CD4-positive, alpha-beta T cell (primary cell): ENCODE results near the gene TOM1L2. TPM values are rescaled to one million over a fixed set of nuclear protein-coding genes. Genes with fewer than 3 reads are reported as not detected.

Experiments
- ATAC-seq: fragments of 200-7000 bp; cut with Tn5 transposase; one replicate; pipeline ENCODE4 v1.10.0; 2022; ENCODE audit warnings: mild to moderate bottlenecking; ENCODE audit not compliant: poor library complexity
- CTCF ChIA-PET: fragments of 350-600 bp; sonication (Branson Sonifier 250); formaldehyde crosslinking; loops from one replicate; lab custom pipeline; 2021; ENCODE audit warnings: antibody characterized with exemption, inconsistent platforms; lab: Charles Lee
- POLR2A ChIA-PET: fragments of 350-600 bp; sonication (Branson Sonifier 250); formaldehyde crosslinking; loops from one replicate; lab custom pipeline; 2021; ENCODE audit warnings: antibody characterized with exemption, inconsistent platforms; lab: Charles Lee
- DNase-seq, 14 experiments: peaks; one replicate each; pipeline ENCODE4 v3.0.0-alpha.2; 2013 to 2020; ENCODE audit warnings: mixed read lengths in 2 of 14
- H3K27ac ChIP-seq, 2 donors: one replicate each; pipeline versions ENCODE4 v1.5.1 to v1.7.0; 2013; ENCODE audit warnings: low read length in 2 of 2, low read depth in 1 of 2, mild to moderate bottlenecking in 1 of 2
- H3K27me3 ChIP-seq, 2 experiments: 1 replicate in 1 of 2; 2 replicates in 1 of 2; pipeline versions ENCODE4 v1.6.1 to v1.7.0; 2013; ENCODE audit warnings: low read length in 2 of 2, control low read depth in 1 of 2, mild to moderate bottlenecking in 1 of 2, moderate library complexity in 1 of 2; ENCODE audit not compliant: insufficient read depth in 2 of 2, control insufficient read depth in 1 of 2
- H3K36me3 ChIP-seq: one replicate; pipeline ENCODE4 v1.6.1; 2013; ENCODE audit warnings: low read length, control low read depth; ENCODE audit not compliant: insufficient read depth
- H3K4me1 ChIP-seq: one replicate; pipeline ENCODE4 v1.6.1; 2013; ENCODE audit warnings: low read length, control low read depth; ENCODE audit not compliant: insufficient read depth
- H3K4me3 ChIP-seq: one replicate; pipeline ENCODE4 v1.5.1; 2013; ENCODE audit warnings: mild to moderate bottlenecking, low read length, moderate library complexity
- H3K9me3 ChIP-seq, 2 experiments: 1 replicate in 1 of 2; 2 replicates in 1 of 2; pipeline versions ENCODE4 v1.6.1 to v1.7.0; 2013; ENCODE audit warnings: low read length in 2 of 2, mild to moderate bottlenecking in 2 of 2, control low read depth in 1 of 2, moderate library complexity in 1 of 2; ENCODE audit not compliant: control insufficient read depth in 1 of 2, insufficient read depth in 1 of 2
- H3K27ac Mint-ChIP-seq: one replicate; pipeline ENCODE4 v1.8.0; 2020; ENCODE audit warnings: mixed read lengths
- H3K27me3 Mint-ChIP-seq: one replicate; pipeline ENCODE4 v1.8.0; 2021; ENCODE audit warnings: mixed read lengths
- H3K36me3 Mint-ChIP-seq: one replicate; pipeline ENCODE4 v1.8.0; 2021; ENCODE audit warnings: low read depth, mixed read lengths
- H3K4me1 Mint-ChIP-seq: one replicate; pipeline ENCODE4 v1.8.0; 2021; ENCODE audit warnings: low read depth, mixed read lengths
- H3K4me3 Mint-ChIP-seq: one replicate; pipeline ENCODE4 v1.8.0; 2020; ENCODE audit warnings: mild to moderate bottlenecking, mixed read lengths
- H3K9me3 Mint-ChIP-seq: one replicate; pipeline ENCODE4 v1.8.0; 2020; ENCODE audit warnings: mixed read lengths
- CTCF ChIP-seq: fragments of 200-600 bp; IDR thresholded peaks from one replicate; pipeline ENCODE4 v1.8.0; 2022; ENCODE audit warnings: antibody characterized with exemption, mild to moderate bottlenecking
- intact Hi-C, 2 experiments: fragments of 100-400 bp; cut with DNase I in 1 of 2; cut with micrococcal nuclease in 1 of 2; formaldehyde crosslinking; loops; one replicate each; pipeline versions ENCODE4 v1.15.1 to v1.9.0; 2023 to 2025; cut with DNase I, micrococcal nuclease
- total RNA-seq, 174 experiments: library from RNA in 2 of 174; stranded (reverse) in 2 of 174; gene quantifications; one replicate each; pipeline ENCODE4 v1.2.3 and lab custom pipeline; 2021 to 2026

TOM1L2 gene
- total RNA-seq, 2 experiments from 2014 or later: 28.5 to 30.5 TPM

- H3K9me3 Mint-ChIP-seq: no peaks in the 10 kb centered on the region
- H3K27me3 Mint-ChIP-seq: no peaks in the 10 kb centered on the region
- ChIA-PET CTCF (no interaction called here), POLR2A (no interaction called here)
- no peak overlapping the region for H3K27ac Mint-ChIP-seq
- peak in 2 of 14 experiments; percentile 41 to 55 for DNase-seq
- H3K9me3 ChIP-seq: no peaks in the 10 kb centered on the region
- H3K36me3 Mint-ChIP-seq: peaks cover 5% of the 10 kb centered on the region
- H3K4me1 ChIP-seq: peaks cover 20% of the 10 kb centered on the region
- no peak for TF ChIP-seq CTCF
- H3K4me1 Mint-ChIP-seq: peaks cover 25% of the 10 kb centered on the region
- no peak for ATAC-seq
- no peak overlapping the region for H3K27ac ChIP-seq
- intact Hi-C loops: loop anchor here (5.0 to 10.0 kb wide), 2 partner anchors 153 to 339 kb away; partner anchors contain the start of genes SMCR8 (in 1 of the 2) and TOP3A (in 1 of the 2)
- H3K4me3 Mint-ChIP-seq: no peak overlapping the region
- no peaks in the 10 kb centered on the region for H3K27me3 ChIP-seq
- H3K4me3 ChIP-seq: no peak overlapping the region
- H3K36me3 ChIP-seq: no peaks in the 10 kb centered on the region
Observed at GRCh38 chr17:17975436-17975835, 3.2 kb upstream of the TOM1L2 start.

GRCh38 chr17:17972952-17973254, 703 bp upstream of the TOM1L2 start:
- TF ChIP-seq CTCF: no peak
- ChIA-PET POLR2A (interaction anchor here (0.6 to 5.5 kb wide), 17 partner anchors 9 to 381 kb away, joined by 3 to 115 read pairs (median 5); partner anchors contain the start of genes ALKBH5, ATPAF2, GID4 and PEMT), CTCF (interaction anchor here (1.0 to 2.8 kb wide), 3 partner anchors 14 to 61 kb away, joined by 4 to 15 read pairs (median 11); no protein-coding TSS in a partner anchor)
- peaks cover 43% of the 10 kb centered on the region for H3K4me1 Mint-ChIP-seq
- peak overlapping the region; percentile 61 for H3K4me3 ChIP-seq
- peaks cover 11% of the 10 kb centered on the region for H3K36me3 Mint-ChIP-seq
- H3K4me1 ChIP-seq: peaks cover 23% of the 10 kb centered on the region
- no peaks in the 10 kb centered on the region for H3K27me3 ChIP-seq
- intact Hi-C loops: loop anchor here (1.0 to 10.0 kb wide), 8 partner anchors 14 to 342 kb away; partner anchors contain the start of genes ATPAF2 (in 2 of the 2), GID4 (in 2 of the 2), DRG2 (in 1 of the 2) and SMCR8 (in 1 of the 2)
- peak overlapping the region; percentile 95 for H3K4me3 Mint-ChIP-seq
- no peaks in the 10 kb centered on the region for H3K36me3 ChIP-seq
- ATAC-seq: no peak
- H3K27ac Mint-ChIP-seq: peak overlapping the region; percentile 90
- H3K27me3 Mint-ChIP-seq: no peaks in the 10 kb centered on the region
- peak overlapping the region; percentile 38 to 79 for H3K27ac ChIP-seq
- H3K9me3 Mint-ChIP-seq: no peaks in the 10 kb centered on the region
- DNase-seq: no peak
- H3K9me3 ChIP-seq: no peaks in the 10 kb centered on the region

- ATAC-seq (no peak), DNase-seq (peak in 5 of 14 experiments; percentile 16 to 40 (median 24))
- H3K36me3 ChIP-seq: no peaks in the 10 kb centered on the region
- peaks cover 23% of the 10 kb centered on the region for H3K4me1 ChIP-seq
- peak overlapping the region; percentile 70 for H3K4me3 ChIP-seq
- H3K9me3 ChIP-seq: no peaks in the 10 kb centered on the region
- Mint-ChIP-seq H3K27me3 (no peaks in the 10 kb centered on the region), H3K9me3 (no peaks in the 10 kb centered on the region), H3K4me1 (peaks cover 56% of the 10 kb centered on the region), H3K4me3 (peak overlapping the region; percentile 95), H3K36me3 (peaks cover 11% of the 10 kb centered on the region), H3K27ac (peak overlapping the region; percentile 90)
- H3K27ac ChIP-seq: peak overlapping the region in 1 of 2 donors; percentile 76
- ChIA-PET CTCF (interaction anchor here (0.5 to 2.8 kb wide), 5 partner anchors 13 to 62 kb away, joined by 3 to 15 read pairs (median 4); no protein-coding TSS in a partner anchor), POLR2A (interaction anchor here (0.5 to 5.5 kb wide), 14 partner anchors 8 to 1682 kb away, joined by 3 to 115 read pairs (median 5); partner anchors contain the start of genes ATPAF2, GID4, PEMT and SREBF1)
- TF ChIP-seq CTCF: no peak
- intact Hi-C loops: loop anchor here (1.0 to 10.0 kb wide), 8 partner anchors 13 to 343 kb away; partner anchors contain the start of genes ATPAF2 (in 2 of the 2), GID4 (in 2 of the 2), DRG2 (in 1 of the 2) and SMCR8 (in 1 of the 2)
- H3K27me3 ChIP-seq: no peaks in the 10 kb centered on the region
Observed at GRCh38 chr17:17971431-17972125, 622 bp downstream of the TOM1L2 start.
